NCI-H2227 (cell line): Measurements from ENCODE around the gene ATP1A4.

Experiments
- DNase-seq: peaks from one replicate; lab custom pipeline; 2025; ENCODE audit not compliant: unreplicated experiment; lab: John Stamatoyannopoulos, UW

ATP1A4 gene

GRCh38 chr1:160169553-160170399 lies 18.4 kb downstream of the ATP1A4 start:
- peak; percentile 84 for DNase-seq

GRCh38 chr1:160171354-160171753 lies 20.0 kb downstream of the ATP1A4 start:
- DNase-seq: no peak

GRCh38 chr1:160171980-160172379 lies 20.6 kb downstream of the ATP1A4 start:
- no peak for DNase-seq

GRCh38 chr1:160177231-160177630 lies 25.8 kb downstream of the ATP1A4 start:
- DNase-seq: no peak

GRCh38 chr1:160177667-160178066 lies 26.3 kb downstream of the ATP1A4 start:
- no peak for DNase-seq

GRCh38 chr1:160178731-160179130 lies 27.3 kb downstream of the ATP1A4 start:
- no peak for DNase-seq

- no peak for DNase-seq
Measured at GRCh38 chr1:160179336-160179735, 27.9 kb downstream of the ATP1A4 start.

GRCh38 chr1:160186246-160186645 lies 34.8 kb downstream of the ATP1A4 start:
- no peak for DNase-seq

- no peak for DNase-seq
Measured at GRCh38 chr1:160186729-160187128, 35.3 kb downstream of the ATP1A4 start.

GRCh38 chr1:160187407-160187806 lies 36.0 kb downstream of the ATP1A4 start:
- no peak for DNase-seq

- no peak for DNase-seq
Measured at GRCh38 chr1:160188341-160188740, 36.9 kb downstream of the ATP1A4 start.

- DNase-seq: no peak
Measured at GRCh38 chr1:160189649-160190625, 38.5 kb downstream of the ATP1A4 start, which contains the start of gene CASQ1. Gene CASQ1 (plus strand): TSS chr1:160190575. CDS start chr1:160190752, 177 bp downstream.

- DNase-seq: no peak
Measured at GRCh38 chr1:160191756-160192155, 40.4 kb downstream of the ATP1A4 start.

GRCh38 chr1:160192234-160192633 lies 40.8 kb downstream of the ATP1A4 start:
- no peak for DNase-seq

- peak; percentile 91 for DNase-seq
Measured at GRCh38 chr1:160193091-160193819, 41.9 kb downstream of the ATP1A4 start.

GRCh38 chr1:160193832-160194736 lies 42.7 kb downstream of the ATP1A4 start:
- no peak for DNase-seq

GRCh38 chr1:160194737-160195059 lies 43.3 kb downstream of the ATP1A4 start:
- no peak for DNase-seq

GRCh38 chr1:160196143-160196542 lies 44.7 kb downstream of the ATP1A4 start:
- no peak for DNase-seq

- no peak for DNase-seq
Measured at GRCh38 chr1:160197231-160197630, 45.8 kb downstream of the ATP1A4 start.

GRCh38 chr1:160200786-160201185 lies 49.4 kb downstream of the ATP1A4 start:
- no peak for DNase-seq
